C4-2B (cell line): ENCODE results near the gene EBLN2.

Experiments
- CTCF ChIP-seq: fragments of 450-650 bp; conservative IDR thresholded peaks from 2 replicates; pipeline ENCODE4 v1.5.1; 2017; ENCODE audit warnings: mild to moderate bottlenecking
- ZFX ChIP-seq: fragments of 450-650 bp; IDR thresholded peaks from 2 replicates; pipeline ENCODE4 v1.6.1; 2017

GRCh38 chr3:73056845-73057150 is 4.7 kb upstream of the EBLN2 start:
- no peak for TF ChIP-seq CTCF
- TF ChIP-seq ZFX, result no peak
